H1 (cell line): ENCODE data around the gene PPP4R4. TPM values are rescaled to one million over a fixed set of nuclear protein-coding genes. Genes with fewer than 3 reads are reported as not detected.

ENCODE experiments used
- CTCF ChIA-PET: fragments of 300-600 bp; sonication (Branson Sonifier 250); formaldehyde crosslinking; loops from one replicate; lab custom pipeline; 2021; ENCODE audit not compliant: partially characterized antibody; lab: Charles Lee
- POLR2A ChIA-PET: fragments of 300-600 bp; sonication (Branson Sonifier 250); formaldehyde crosslinking; loops from one replicate; lab custom pipeline; 2021; ENCODE audit warnings: inconsistent platforms; ENCODE audit not compliant: partially characterized antibody; lab: Charles Lee
- DNase-seq, 2 experiments: peaks; one replicate each; pipeline versions ENCODE4 v3.0.0 to v3.0.0-alpha.2; 2010 to 2022; ENCODE audit warnings: low spot score in 2 of 2, low read depth in 1 of 2, mixed read lengths in 1 of 2
- FAIRE-seq: peaks from 2 replicates; lab custom pipeline; 2011; peaks lifted over from hg19 to GRCh38; lab: Jason Lieb, UNC
- H2AFZ ChIP-seq: 2 replicates; pipeline ENCODE4 v1.8.1; 2012; ENCODE audit warnings: low read length, inconsistent platforms
- H2AK5ac ChIP-seq: 2 replicates; pipeline ENCODE4 v1.6.1; 2013; ENCODE audit warnings: low read depth, low read length
- H2BK120ac ChIP-seq: replicated peaks from 2 replicates; pipeline ENCODE3; 2013; ENCODE audit warnings: low read depth, low read length, inconsistent platforms
- H2BK12ac ChIP-seq: 2 replicates; pipeline ENCODE4 v1.6.1; 2013; ENCODE audit warnings: low read depth, low read length
- H2BK15ac ChIP-seq: 2 replicates; pipeline ENCODE4 v1.6.1; 2013; ENCODE audit warnings: low read length
- H2BK20ac ChIP-seq: 2 replicates; pipeline ENCODE4 v1.6.1; 2013; ENCODE audit warnings: low read length
- H2BK5ac ChIP-seq: 2 replicates; pipeline ENCODE4 v1.6.1; 2013; ENCODE audit warnings: low read depth, low read length
- H3K14ac ChIP-seq: 2 replicates; pipeline ENCODE4 v1.6.1; 2013; ENCODE audit warnings: inconsistent platforms; ENCODE audit not compliant: insufficient read length
- H3K18ac ChIP-seq: 2 replicates; pipeline ENCODE4 v1.6.1; 2013; ENCODE audit warnings: low read length; ENCODE audit errors: extremely low read depth
- H3K23ac ChIP-seq: 2 replicates; pipeline ENCODE4 v1.6.1; 2013; ENCODE audit warnings: inconsistent platforms; ENCODE audit not compliant: insufficient read length
- H3K23me2 ChIP-seq: 2 replicates; pipeline ENCODE4 v1.6.1; 2013; ENCODE audit warnings: low read depth, low read length
- H3K27ac ChIP-seq: 2 replicates; pipeline ENCODE4 v1.6.1; 2011; ENCODE audit warnings: low read depth, low read length, inconsistent platforms
- H3K27me3 ChIP-seq, 4 experiments: replicated peaks in 1 of 4; 1 replicate in 1 of 4; 2 replicates in 3 of 4; pipeline versions ENCODE4 v1.6.1 to v1.8.1; 2011 to 2013; ENCODE audit warnings: low read length in 3 of 4, mild to moderate bottlenecking in 3 of 4, inconsistent platforms in 2 of 4, mixed read lengths in 2 of 4, moderate library complexity in 1 of 4; ENCODE audit not compliant: control insufficient read depth in 3 of 4, insufficient read depth in 3 of 4; ENCODE audit errors: extremely low read depth in 1 of 4
- H3K36me3 ChIP-seq, 4 experiments: 2 replicates each; pipeline versions ENCODE4 v1.6.1 to v1.8.1; 2011 to 2013; ENCODE audit warnings: mild to moderate bottlenecking in 4 of 4, low read length in 3 of 4, moderate library complexity in 2 of 4, control low read depth in 1 of 4, inconsistent platforms in 1 of 4; ENCODE audit not compliant: insufficient read depth in 4 of 4, control insufficient read depth in 2 of 4
- H3K4ac ChIP-seq: replicated peaks from 2 replicates; pipeline ENCODE3; 2013; ENCODE audit warnings: low read length, low read depth, mixed read lengths, inconsistent platforms; ENCODE audit not compliant: insufficient read length
- H3K4me1 ChIP-seq, 4 experiments: replicated peaks in 1 of 4; 1 replicate in 1 of 4; 2 replicates in 3 of 4; pipeline versions ENCODE4 v1.6.1 to v1.8.1; 2011 to 2013; ENCODE audit warnings: low read length in 3 of 4, inconsistent platforms in 2 of 4, mixed read lengths in 1 of 4; ENCODE audit not compliant: insufficient read depth in 4 of 4, control insufficient read depth in 3 of 4
- H3K4me2 ChIP-seq, 2 experiments: 2 replicates each; pipeline versions ENCODE4 v1.6.1 to v1.8.1; 2011 to 2013; ENCODE audit warnings: low read depth in 2 of 2, low read length in 2 of 2, control low read depth in 1 of 2, inconsistent platforms in 1 of 2, mild to moderate bottlenecking in 1 of 2; ENCODE audit not compliant: insufficient read depth in 1 of 2
- H3K4me3 ChIP-seq, 4 experiments: fragments of 200-600, 300-600 bp in 1 of 4; sonication (generic), shearing (Covaris generic), sonication (Bioruptor Twin) in 1 of 4; 2 replicates each; pipeline versions ENCODE4 v1.5.1 to v1.8.1; 2011 to 2016; ENCODE audit warnings: low read length in 4 of 4, low read depth in 3 of 4, control low read depth in 2 of 4, inconsistent platforms in 2 of 4, mild to moderate bottlenecking in 2 of 4, mixed read lengths in 1 of 4, moderate library complexity in 1 of 4; ENCODE audit not compliant: insufficient read depth in 2 of 4; ENCODE audit errors: extremely low read depth in 1 of 4
- H3K56ac ChIP-seq: replicated peaks from 2 replicates; pipeline ENCODE3; 2013; ENCODE audit warnings: low read depth, mild to moderate bottlenecking, mixed read lengths, low read length, inconsistent platforms; ENCODE audit not compliant: insufficient read length
- H3K79me1 ChIP-seq: 2 replicates; pipeline ENCODE4 v1.6.1; 2013; ENCODE audit warnings: low read depth, low read length, control low read depth
- H3K79me2 ChIP-seq, 2 experiments: 2 replicates each; pipeline versions ENCODE4 v1.6.1 to v1.8.1; 2012 to 2013; ENCODE audit warnings: low read length in 2 of 2, mild to moderate bottlenecking in 2 of 2, inconsistent platforms in 1 of 2; ENCODE audit not compliant: insufficient read depth in 2 of 2, control insufficient read depth in 1 of 2
- H3K9ac ChIP-seq, 4 experiments: replicated peaks in 1 of 4; 1 replicate in 1 of 4; 2 replicates in 3 of 4; pipeline versions ENCODE4 v1.6.1 to v1.8.1; 2011 to 2013; ENCODE audit warnings: low read depth in 3 of 4, low read length in 3 of 4, control low read depth in 2 of 4, mild to moderate bottlenecking in 2 of 4, moderate library complexity in 2 of 4, inconsistent platforms in 1 of 4; ENCODE audit errors: extremely low read depth in 1 of 4
- H3K9me3 ChIP-seq, 2 experiments: 2 replicates each; pipeline versions ENCODE4 v1.6.1 to v1.8.1; 2012 to 2013; ENCODE audit warnings: mild to moderate bottlenecking in 2 of 2, moderate library complexity in 2 of 2, control low read depth in 1 of 2, inconsistent platforms in 1 of 2, low read depth in 1 of 2, low read length in 1 of 2, mixed read lengths in 1 of 2; ENCODE audit not compliant: insufficient read depth in 2 of 2
- H4K20me1 ChIP-seq, 2 experiments: replicated peaks in 1 of 2; 2 replicates each; pipeline versions ENCODE3 to v1.8.1; 2011 to 2013; ENCODE audit warnings: inconsistent platforms in 2 of 2, low read length in 2 of 2, mild to moderate bottlenecking in 1 of 2; ENCODE audit not compliant: insufficient read depth in 2 of 2, control insufficient read depth in 1 of 2
- H4K5ac ChIP-seq: 2 replicates; pipeline ENCODE4 v1.6.1; 2013; ENCODE audit warnings: low read length, low read depth, mixed read lengths, inconsistent platforms; ENCODE audit not compliant: insufficient read length
- H4K8ac ChIP-seq: 2 replicates; pipeline ENCODE4 v1.8.0; 2013; ENCODE audit warnings: mild to moderate bottlenecking, moderate library complexity, low read length, inconsistent platforms; ENCODE audit not compliant: insufficient read depth; ENCODE audit errors: extremely low read depth
- H4K91ac ChIP-seq: replicated peaks from 2 replicates; pipeline ENCODE3; 2013; ENCODE audit warnings: low read length, mixed read lengths, inconsistent platforms; ENCODE audit not compliant: insufficient read length
- ASH2L ChIP-seq: fragments of 200-600, 300-600 bp; sonication (generic); IDR thresholded peaks from one replicate; pipeline ENCODE4 v1.7.1; 2017; ENCODE audit warnings: low read length
- JUND ChIP-seq: IDR thresholded peaks from 2 replicates; pipeline ENCODE4 v1.6.1; 2011; ENCODE audit warnings: mild to moderate bottlenecking, improper control_type of control experiment, low read length
- KDM5A ChIP-seq: fragments of 200-600 bp; IDR thresholded peaks from 2 replicates; pipeline ENCODE4 v1.7.1; 2012; ENCODE audit warnings: mild to moderate bottlenecking, low read length, inconsistent platforms, mixed read lengths
- NANOG ChIP-seq: IDR thresholded peaks from 2 replicates; pipeline ENCODE4 v1.6.1; 2011; ENCODE audit warnings: low read length, low read depth, mild to moderate bottlenecking, inconsistent platforms; ENCODE audit not compliant: insufficient read depth, poor library complexity, severe bottlenecking
- RAD21 ChIP-seq, 2 experiments: IDR thresholded peaks in 1 of 2; conservative IDR thresholded peaks in 1 of 2; 2 replicates each; pipeline ENCODE4 v1.6.1; 2011; ENCODE audit warnings: low read depth in 2 of 2, low read length in 2 of 2, improper control_type of control experiment in 1 of 2, inconsistent platforms in 1 of 2, mild to moderate bottlenecking in 1 of 2, moderate library complexity in 1 of 2
- RFX5 ChIP-seq: IDR thresholded peaks from 2 replicates; pipeline ENCODE4 v1.6.1; 2011; ENCODE audit warnings: low read depth, low read length, improper control_type of control experiment, borderline replicate concordance
- SIX5 ChIP-seq: IDR thresholded peaks from 2 replicates; pipeline ENCODE4 v1.6.1; 2011; ENCODE audit warnings: mild to moderate bottlenecking, low read depth, low read length
- WGBS, 2 experiments: shearing (Covaris generic) in 1 of 2; methylation state at CpG; one replicate each; pipeline versions ENCODE4 v1.1.6 to v1.1.7; 2013 to 2015; ENCODE audit warnings: low lambda C conversion rate in 2 of 2, mixed read lengths in 2 of 2, inconsistent platforms in 1 of 2, low coverage in 1 of 2, missing lambda C conversion rate in 1 of 2; ENCODE audit not compliant: insufficient replicate concordance in 2 of 2, insufficient coverage in 1 of 2, insufficient read length in 1 of 2; ENCODE audit errors: extremely low coverage in 1 of 2, missing lambda C conversion rate in 1 of 2; 5-methylcytosine and 5-hydroxymethylcytosine counted together
- polyA plus RNA-seq, 7 experiments: library from polyadenylated mRNA; depleted of rRNA in 3 of 7; stranded (reverse) in 5 of 7; unstranded in 2 of 7; fragments of >200 nt in 5 of 7; fragments of 200-250 nt in 2 of 7; gene quantifications; 1 replicate in 5 of 7; 2 replicates in 1 of 7; 4 replicates in 1 of 7; pipeline versions ENCODE4 v1.2.1 to v1.2.3, GENCODE V29; 2011 to 2013; ENCODE audit warnings: missing spikeins in 2 of 7, mixed read lengths in 2 of 7
- total RNA-seq: library from RNA; stranded (reverse); fragmentation: NEBNext Ultra II Directional; extraction: Animal tissue kit (Norgen Biotek cat#: 25700); gene quantifications from 2 replicates; pipeline ENCODE4 v1.2.1, GENCODE V29; 2021
- TF ChIP-seq, protein P1 (sequence below): IDR thresholded peaks from 2 replicates; pipeline ENCODE4 v1.6.1; 2011; ENCODE audit warnings: low read depth, mild to moderate bottlenecking, low read length; ENCODE audit not compliant: insufficient read depth

Gene PPP4R4
- total and polyA plus RNA-seq, 2 of the 8 experiments (the other 6 are each of a cell fraction or from before 2014, with no cell fraction given): 3.3 to 9.6 TPM

DNA sequence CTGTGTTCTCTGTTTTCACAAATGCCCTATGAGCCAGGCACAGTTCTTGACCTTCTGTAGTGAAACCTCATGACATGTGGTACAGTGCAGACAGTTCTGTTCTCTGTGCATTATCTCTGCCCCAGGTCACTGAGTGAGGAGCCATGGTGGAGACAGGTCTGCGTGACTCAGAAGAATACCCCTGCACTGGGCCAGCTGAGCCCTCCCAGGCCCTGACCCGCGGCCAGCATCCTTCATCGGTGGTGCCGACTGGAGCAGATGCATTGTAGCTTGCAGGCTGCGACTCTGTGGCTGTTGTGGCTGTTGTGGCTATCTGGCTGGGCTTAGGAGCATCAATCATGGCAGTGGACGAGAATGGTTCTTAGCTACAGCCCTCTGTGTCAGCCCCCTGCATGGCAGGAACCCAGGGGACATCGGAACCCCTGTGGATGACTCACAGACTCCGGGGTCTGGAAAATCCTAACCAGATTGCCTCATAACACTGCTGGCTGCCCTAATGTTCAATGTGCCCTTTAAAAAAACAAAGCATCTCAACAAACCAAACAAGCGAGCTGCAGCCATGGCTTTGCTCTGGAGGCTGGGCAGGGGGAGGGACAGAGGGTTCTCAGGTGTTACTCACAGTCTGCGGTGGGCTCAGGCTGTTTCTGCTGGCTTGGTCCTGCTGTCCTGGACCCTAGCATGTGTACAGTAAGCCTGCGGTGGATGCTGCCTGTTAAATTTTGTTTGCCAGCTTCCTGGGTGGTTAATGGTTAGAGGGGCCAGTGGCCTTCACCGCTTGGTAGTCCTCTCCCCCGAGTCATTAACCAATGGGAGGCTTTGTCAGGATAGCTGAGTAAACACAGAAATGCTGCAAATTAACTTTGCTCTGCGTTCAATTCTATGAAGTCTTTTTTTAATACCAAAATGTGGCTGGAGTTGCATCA is 148.8 kb downstream of the PPP4R4 start, which contains the start of gene SERPINA6:
Gene SERPINA6, minus strand, starts transcription at position 689 of the 923 bp plus-strand sequence. CDS start 8,688 bp downstream, outside the sequence.
- Histone ChIP-seq H3K4me3 (no peak within 1 kb of the TSS), H4K91ac (no peak within 1 kb of the TSS), H2AK5ac (no peak within 1 kb of the TSS), H3K9me3 (no peaks in the 10 kb centered on the region), H3K9ac (no peak within 1 kb of the TSS), H2BK12ac (no peak within 1 kb of the TSS), H3K79me2 (no peaks in the 10 kb centered on the region), H3K4me1 (no peaks in the 10 kb centered on the region), H3K14ac (no peak within 1 kb of the TSS), H3K27me3 (no peaks in the 10 kb centered on the region), H4K8ac (0 out of 2 replicates have a peak within 1 kb of the TSS, but pooled peaks have one; percentile 35), H3K56ac (no peak within 1 kb of the TSS), H2BK15ac (no peak within 1 kb of the TSS), H3K79me1 (no peaks in the 10 kb centered on the region), H4K5ac (no peak within 1 kb of the TSS), H3K18ac (no peak within 1 kb of the TSS), H2AFZ (no peak within 1 kb of the TSS), H3K27ac (no peak within 1 kb of the TSS), H3K4ac (no peak within 1 kb of the TSS), H3K4me2 (no peak within 1 kb of the TSS), H3K23me2 (no peaks in the 10 kb centered on the region), H2BK20ac (no peak within 1 kb of the TSS), H2BK120ac (no peak within 1 kb of the TSS), H4K20me1 (no peaks in the 10 kb centered on the region), H3K36me3 (no peaks in the 10 kb centered on the region), H2BK5ac (no peak within 1 kb of the TSS), H3K23ac (no peak within 1 kb of the TSS)
- POLR2A ChIA-PET: no interaction called here
- CTCF ChIA-PET: interaction anchor here (0.8 to 3.3 kb wide), 6 partner anchors 10 to 288 kb away, joined by 3 to 7 read pairs (median 4); no protein-coding TSS in a partner anchor
- 91% methylated on average over 15 of the region's 15 CpGs; no CpG with 5 or more reads in 1 of the 2 experiments for WGBS, 2 experiments
- DNase-seq (no peak), FAIRE-seq (no peak)
- TF ChIP-seq RAD21 (IDR thresholded peaks at IDR 0.05 in 1 of 2, conservative IDR thresholded peaks at IDR 0.05 in 1 of 2; ENCODE audit: low read depth in 2 of 2, low read length in 2 of 2): no peak
- TF ChIP-seq RFX5: no peak
- no peak for TF ChIP-seq NANOG
- TF ChIP-seq JUND: no peak
- TF ChIP-seq KDM5A: no peak
- TF ChIP-seq ASH2L: no peak
- TF ChIP-seq, protein P1, sequence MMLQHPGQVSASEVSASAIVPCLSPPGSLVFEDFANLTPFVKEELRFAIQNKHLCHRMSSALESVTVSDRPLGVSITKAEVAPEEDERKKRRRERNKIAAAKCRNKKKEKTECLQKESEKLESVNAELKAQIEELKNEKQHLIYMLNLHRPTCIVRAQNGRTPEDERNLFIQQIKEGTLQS: no peak
- TF ChIP-seq SIX5: no peak
